Ovary (tissue), 3 donors: ENCODE results near the gene SLC37A1.

Source experiments
- CTCF ChIP-seq, 3 donors: fragments of 450-650 bp in 2 of 3; fragments of 200-600 bp in 1 of 3; IDR thresholded peaks; one replicate each; pipeline versions ENCODE4 v1.5.1 to v1.8.0; 2016 to 2022; ENCODE audit warnings: antibody characterized with exemption in 3 of 3, mild to moderate bottlenecking in 1 of 3
- POLR2A ChIP-seq: fragments of 450-650 bp; IDR thresholded peaks from one replicate; pipeline ENCODE4 v1.6.1; 2017; ENCODE audit warnings: antibody characterized with exemption, mild to moderate bottlenecking, moderate library complexity
- donor health status: DM: no; HTN: no; CAD: no.

DNA sequence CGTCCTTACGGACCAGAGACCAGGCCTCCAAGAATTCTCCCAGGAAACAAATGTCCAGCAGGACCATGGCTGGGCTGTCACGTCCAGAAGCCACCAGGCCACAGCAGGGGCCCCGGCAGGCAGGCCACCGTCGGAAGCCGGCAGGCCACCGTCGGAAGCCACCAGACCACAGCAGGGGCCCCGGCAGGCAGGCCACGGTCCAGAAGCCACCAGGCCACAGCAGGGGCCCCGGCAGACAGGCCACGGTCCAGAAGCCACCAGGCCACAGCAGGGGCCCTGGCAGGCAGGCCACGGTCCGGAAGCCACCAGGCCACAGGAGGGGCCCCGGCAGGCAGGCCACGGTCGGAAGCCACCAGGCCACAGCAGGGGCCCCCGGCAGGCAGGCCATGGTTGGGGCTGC lies 72.8 kb downstream of the SLC37A1 start:
- no peak for TF ChIP-seq CTCF (IDR thresholded peaks at IDR 0.05)
- TF ChIP-seq POLR2A, result no peak
